ENCODE measurements around the gene SNX1. TPM values are rescaled to one million over a fixed set of nuclear protein-coding genes. Genes with fewer than 3 reads are reported as not detected.

SNX1 gene
- total and polyA plus RNA-seq, 10 of the 15 experiments (the other 5 are each of a cell fraction or from before 2014, with no cell fraction given), result 17.8 to 115 (median 96.3) TPM

DNA sequence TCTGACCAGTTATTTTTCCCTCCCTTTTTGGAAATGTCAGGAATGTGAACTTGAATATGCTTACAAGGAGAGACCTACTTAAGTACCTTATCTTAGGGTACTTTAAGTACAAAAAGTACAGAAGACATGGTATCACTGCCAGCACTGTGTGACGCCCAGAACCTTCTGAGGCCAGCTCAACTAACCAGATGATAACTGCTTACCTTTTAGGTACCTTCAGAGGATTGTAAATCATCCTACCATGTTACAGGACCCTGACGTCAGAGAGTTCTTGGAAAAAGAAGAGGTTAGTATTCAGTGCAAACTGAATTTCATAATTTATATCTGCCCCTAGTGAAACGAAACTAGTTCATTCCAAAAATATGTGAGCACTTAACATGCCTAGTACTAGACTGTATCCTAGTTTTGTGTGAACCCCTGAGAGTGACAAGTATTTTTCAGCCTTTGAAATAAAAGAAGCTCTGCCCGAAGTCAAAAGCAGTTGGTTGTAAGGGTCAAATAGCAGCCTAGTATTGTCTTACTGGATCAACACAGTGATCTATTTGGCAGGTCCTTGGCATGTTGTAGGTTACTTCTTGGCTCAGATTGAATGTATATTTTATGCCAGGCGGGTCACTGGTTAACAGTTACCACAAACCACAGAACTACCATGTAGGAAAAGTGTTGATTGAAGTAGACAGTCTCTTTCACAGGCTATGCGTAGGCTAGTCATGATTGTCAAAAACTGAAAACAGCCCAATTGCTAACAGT, 31.9 kb downstream of the SNX1 start:
- RAD21 ChIA-PET (ENCODE audit: unreplicated experiment), result no interaction called here
- 80% methylated on average over 6 of the region's 6 CpGs for WGBS (ENCODE audit: insufficient coverage, insufficient replicate concordance, low lambda C conversion rate, missing lambda C conversion rate)
- Histone ChIP-seq H3K9me3 (replicated peaks; ENCODE audit: control insufficient read depth, insufficient read depth, low read length) (no peaks in the 10 kb centered on the region; the same call in 2 of the 3 replicates), H3K27me3 (replicated peaks in 1 of 2; ENCODE audit: control insufficient read depth in 2 of 2, insufficient read depth in 2 of 2, low read length in 1 of 2) (no peaks in the 10 kb centered on the region), H3K36me3 (ENCODE audit: control insufficient read depth in 2 of 2, insufficient read depth in 2 of 2, low read length in 1 of 2) (peaks cover 23 to 48% of the 10 kb centered on the region in 2 experiments), H3K4me2 (ENCODE audit: control insufficient read depth, insufficient read depth) (no peak overlapping the region), H3K4me3 (no peak overlapping the region), H3K9ac (ENCODE audit: control insufficient read depth, insufficient read depth, low read length) (no peak overlapping the region), H3K27ac (ENCODE audit: control insufficient read depth, insufficient read depth) (no peak overlapping the region), H4K20me1 (ENCODE audit: control insufficient read depth, insufficient read depth) (no peaks in the 10 kb centered on the region), H2AFZ (ENCODE audit: control insufficient read depth, low read depth, low read length) (no peak overlapping the region), H3K4me1 (ENCODE audit: control insufficient read depth, insufficient read depth, low read length) (no peaks in the 10 kb centered on the region), H3K79me2 (ENCODE audit: control insufficient read depth, insufficient read depth, low read length) (no peaks in the 10 kb centered on the region)
- no peak for FAIRE-seq
- no TSS peak for BruUV-seq (replicated peaks)
- POLR2A ChIA-PET, result no interaction called here
- intact Hi-C loops (cut with micrococcal nuclease; ENCODE audit: unreplicated experiment), result no loop called here
- in situ Hi-C loops (cut with MboI), result no loop called here
- CTCF ChIA-PET, result no interaction called here
- TF ChIP-seq, protein P1, sequence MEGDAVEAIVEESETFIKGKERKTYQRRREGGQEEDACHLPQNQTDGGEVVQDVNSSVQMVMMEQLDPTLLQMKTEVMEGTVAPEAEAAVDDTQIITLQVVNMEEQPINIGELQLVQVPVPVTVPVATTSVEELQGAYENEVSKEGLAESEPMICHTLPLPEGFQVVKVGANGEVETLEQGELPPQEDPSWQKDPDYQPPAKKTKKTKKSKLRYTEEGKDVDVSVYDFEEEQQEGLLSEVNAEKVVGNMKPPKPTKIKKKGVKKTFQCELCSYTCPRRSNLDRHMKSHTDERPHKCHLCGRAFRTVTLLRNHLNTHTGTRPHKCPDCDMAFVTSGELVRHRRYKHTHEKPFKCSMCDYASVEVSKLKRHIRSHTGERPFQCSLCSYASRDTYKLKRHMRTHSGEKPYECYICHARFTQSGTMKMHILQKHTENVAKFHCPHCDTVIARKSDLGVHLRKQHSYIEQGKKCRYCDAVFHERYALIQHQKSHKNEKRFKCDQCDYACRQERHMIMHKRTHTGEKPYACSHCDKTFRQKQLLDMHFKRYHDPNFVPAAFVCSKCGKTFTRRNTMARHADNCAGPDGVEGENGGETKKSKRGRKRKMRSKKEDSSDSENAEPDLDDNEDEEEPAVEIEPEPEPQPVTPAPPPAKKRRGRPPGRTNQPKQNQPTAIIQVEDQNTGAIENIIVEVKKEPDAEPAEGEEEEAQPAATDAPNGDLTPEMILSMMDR (IDR thresholded peaks at IDR 0.05 in 2 of 3, conservative IDR thresholded peaks at IDR 0.05 in 1 of 3; ENCODE audit: control insufficient read depth in 2 of 3, extremely low read depth in 1 of 3, insufficient read depth in 1 of 3, low read depth in 3 of 3, low read length in 3 of 3), result no peak
- no peak for TF ChIP-seq SIN3A (IDR thresholded peaks at IDR 0.05; ENCODE audit: low read depth, low read length)
- ATAC-seq, result no peak
- DNase-seq (ENCODE audit: low read depth, low spot score), result no peak
- SMC1A ChIA-PET (ENCODE audit: uncharacterized antibody, unreplicated experiment), result no interaction called here

DNA sequence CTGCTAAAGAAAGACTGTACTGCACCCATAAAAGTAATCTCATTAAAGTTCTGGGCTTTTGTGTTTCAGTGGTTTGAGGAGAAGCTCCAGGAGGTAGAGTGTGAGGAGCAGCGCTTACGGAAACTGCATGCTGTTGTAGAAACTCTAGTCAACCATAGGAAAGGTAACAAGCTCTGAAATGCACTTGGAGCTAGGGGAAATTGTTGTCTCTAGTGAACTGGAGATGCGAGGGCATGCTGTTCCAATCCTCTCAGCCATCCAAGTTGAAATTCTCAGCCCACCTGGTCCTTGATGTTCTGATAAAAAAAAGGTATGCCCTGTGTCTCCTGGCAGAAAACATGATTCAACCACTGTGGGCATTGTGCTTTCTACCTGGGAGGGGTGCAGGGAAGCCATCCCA, 34.4 kb downstream of the SNX1 start:
- RAD21 ChIA-PET (ENCODE audit: unreplicated experiment), result no interaction called here
- no peaks in the 10 kb centered on the region for H4K20me1 ChIP-seq (ENCODE audit: control insufficient read depth, insufficient read depth)

More for the DNA sequence above, 34.4 kb downstream of the SNX1 start:
- Histone ChIP-seq H3K79me2 (ENCODE audit: control insufficient read depth, insufficient read depth, low read length) (no peaks in the 10 kb centered on the region), H3K4me3 (no peak overlapping the region), H3K4me1 (ENCODE audit: control insufficient read depth, insufficient read depth, low read length) (no peaks in the 10 kb centered on the region), H2AFZ (ENCODE audit: control insufficient read depth, low read depth, low read length) (no peak overlapping the region), H3K4me2 (ENCODE audit: control insufficient read depth, insufficient read depth) (no peak overlapping the region), H3K9ac (ENCODE audit: control insufficient read depth, insufficient read depth, low read length) (no peak overlapping the region), H3K27me3 (replicated peaks in 1 of 2; ENCODE audit: control insufficient read depth in 2 of 2, insufficient read depth in 2 of 2, low read length in 1 of 2) (no peaks in the 10 kb centered on the region), H3K27ac (ENCODE audit: control insufficient read depth, insufficient read depth) (no peak overlapping the region), H3K9me3 (replicated peaks; ENCODE audit: control insufficient read depth, insufficient read depth, low read length) (no peaks in the 10 kb centered on the region; the same call in 2 of the 3 replicates), H3K36me3 (ENCODE audit: control insufficient read depth in 2 of 2, insufficient read depth in 2 of 2, low read length in 1 of 2) (peaks cover 27 to 49% of the 10 kb centered on the region in 2 experiments)
- ChIA-PET CTCF (interaction anchor here (0.7 to 1.0 kb wide), 4 partner anchors 9 to 145 kb away, joined by 3 to 5 read pairs (median 3); no protein-coding TSS in a partner anchor), SMC1A (ENCODE audit: uncharacterized antibody, unreplicated experiment) (interaction anchor here (0.9 to 2.5 kb wide), 2 partner anchors 23 to 535 kb away, joined by 3 to 7 read pairs; no protein-coding TSS in a partner anchor), POLR2A (interaction anchor here (0.6 to 1.3 kb wide), 3 partner anchors 15 to 203 kb away, joined by 3 to 5 read pairs (median 3); no protein-coding TSS in a partner anchor)
- no peak for FAIRE-seq
- TF ChIP-seq ZSCAN29 (IDR thresholded peaks at IDR 0.05), result no peak
- TF ChIP-seq CHD2 (IDR thresholded peaks at IDR 0.05; ENCODE audit: borderline replicate concordance, low read depth, low read length), result no peak
- TF ChIP-seq, protein P2, sequence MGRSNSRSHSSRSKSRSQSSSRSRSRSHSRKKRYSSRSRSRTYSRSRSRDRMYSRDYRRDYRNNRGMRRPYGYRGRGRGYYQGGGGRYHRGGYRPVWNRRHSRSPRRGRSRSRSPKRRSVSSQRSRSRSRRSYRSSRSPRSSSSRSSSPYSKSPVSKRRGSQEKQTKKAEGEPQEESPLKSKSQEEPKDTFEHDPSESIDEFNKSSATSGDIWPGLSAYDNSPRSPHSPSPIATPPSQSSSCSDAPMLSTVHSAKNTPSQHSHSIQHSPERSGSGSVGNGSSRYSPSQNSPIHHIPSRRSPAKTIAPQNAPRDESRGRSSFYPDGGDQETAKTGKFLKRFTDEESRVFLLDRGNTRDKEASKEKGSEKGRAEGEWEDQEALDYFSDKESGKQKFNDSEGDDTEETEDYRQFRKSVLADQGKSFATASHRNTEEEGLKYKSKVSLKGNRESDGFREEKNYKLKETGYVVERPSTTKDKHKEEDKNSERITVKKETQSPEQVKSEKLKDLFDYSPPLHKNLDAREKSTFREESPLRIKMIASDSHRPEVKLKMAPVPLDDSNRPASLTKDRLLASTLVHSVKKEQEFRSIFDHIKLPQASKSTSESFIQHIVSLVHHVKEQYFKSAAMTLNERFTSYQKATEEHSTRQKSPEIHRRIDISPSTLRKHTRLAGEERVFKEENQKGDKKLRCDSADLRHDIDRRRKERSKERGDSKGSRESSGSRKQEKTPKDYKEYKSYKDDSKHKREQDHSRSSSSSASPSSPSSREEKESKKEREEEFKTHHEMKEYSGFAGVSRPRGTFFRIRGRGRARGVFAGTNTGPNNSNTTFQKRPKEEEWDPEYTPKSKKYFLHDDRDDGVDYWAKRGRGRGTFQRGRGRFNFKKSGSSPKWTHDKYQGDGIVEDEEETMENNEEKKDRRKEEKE (IDR thresholded peaks at IDR 0.05), result no peak
- TF ChIP-seq PML (IDR thresholded peaks at IDR 0.05; ENCODE audit: low read length), result no peak
- TF ChIP-seq CREB1 (IDR thresholded peaks at IDR 0.05; ENCODE audit: low read depth), result no peak
- no peak for TF ChIP-seq MTA2 (IDR thresholded peaks at IDR 0.05; ENCODE audit: low read depth)
- TF ChIP-seq ZNF384 (IDR thresholded peaks at IDR 0.05; ENCODE audit: borderline replicate concordance, low read depth, low read length), result no peak
- no peak for TF ChIP-seq TBL1XR1 (IDR thresholded peaks at IDR 0.05; ENCODE audit: low read depth, low read length)
- TF ChIP-seq POLR2A (IDR thresholded peaks at IDR 0.05; ENCODE audit: low read depth, low read length), result no peak
- no peak for TF ChIP-seq GABPA (IDR thresholded peaks at IDR 0.05; ENCODE audit: low read depth)
- 95% methylated on average over 3 of the region's 3 CpGs for WGBS (ENCODE audit: insufficient coverage, insufficient replicate concordance, low lambda C conversion rate, missing lambda C conversion rate)
- in situ Hi-C loops (cut with MboI) (no loop called here), intact Hi-C loops (cut with micrococcal nuclease; ENCODE audit: unreplicated experiment) (no loop called here)
- no TSS peak for BruUV-seq (replicated peaks)
- ATAC-seq, result no peak
- no peak for DNase-seq (ENCODE audit: low read depth, low spot score)

Data from GM12878 (cell line).